CD4-positive, CD25-positive, alpha-beta regulatory T cell (primary cell): ENCODE results near the gene TRIM14. TPM values are rescaled to one million over a fixed set of nuclear protein-coding genes. Genes with fewer than 3 reads are reported as not detected.

Experiments
- ATAC-seq, 2 donors: fragments of 150-1000 bp; cut with Tn5 transposase; one replicate each; pipeline ENCODE4 v1.10.0; 2021; ENCODE audit warnings: low read depth in 2 of 2, moderate number of reproducible peaks in 2 of 2, moderate library complexity in 1 of 2
- DNase-seq, 3 donors: peaks; one replicate each; pipeline versions ENCODE4 v3.0.0 to v3.0.0-alpha.2; 2012 to 2022; ENCODE audit warnings: mixed read lengths in 1 of 3
- H3K27ac ChIP-seq: one replicate; pipeline ENCODE4 v1.7.0; 2013; ENCODE audit warnings: mild to moderate bottlenecking, low read length; ENCODE audit not compliant: insufficient read depth, poor library complexity, severe bottlenecking
- H3K27me3 ChIP-seq: one replicate; pipeline ENCODE4 v1.7.0; 2013; ENCODE audit warnings: low read length; ENCODE audit not compliant: control insufficient read depth, insufficient read depth
- H3K36me3 ChIP-seq: one replicate; pipeline ENCODE4 v1.7.0; 2013; ENCODE audit warnings: mild to moderate bottlenecking, low read length, moderate library complexity; ENCODE audit not compliant: control insufficient read depth, insufficient read depth
- H3K4me1 ChIP-seq: 2 replicates; pipeline ENCODE4 v1.7.0; 2013; ENCODE audit warnings: mild to moderate bottlenecking, low read length; ENCODE audit not compliant: insufficient read depth, control insufficient read depth, poor library complexity, severe bottlenecking
- H3K4me3 ChIP-seq: one replicate; pipeline ENCODE4 v1.7.0; 2013; ENCODE audit warnings: low read depth, mild to moderate bottlenecking, low read length, moderate library complexity
- H3K9me3 ChIP-seq, 2 experiments: 1 replicate in 1 of 2; 2 replicates in 1 of 2; pipeline ENCODE4 v1.7.0; 2013; ENCODE audit warnings: low read length in 2 of 2, mild to moderate bottlenecking in 1 of 2, moderate library complexity in 1 of 2; ENCODE audit not compliant: control insufficient read depth in 2 of 2
- H3K27ac Mint-ChIP-seq, 3 donors: one replicate each; pipeline ENCODE4 v1.8.0; 2020 to 2022; ENCODE audit warnings: mild to moderate bottlenecking in 3 of 3, mixed read lengths in 3 of 3, moderate library complexity in 2 of 3
- H3K27me3 Mint-ChIP-seq: one replicate; pipeline ENCODE4 v1.8.0; 2022; ENCODE audit warnings: mild to moderate bottlenecking, mixed read lengths
- H3K36me3 Mint-ChIP-seq: one replicate; pipeline ENCODE4 v1.8.0; 2020; ENCODE audit warnings: mixed read lengths
- H3K4me1 Mint-ChIP-seq, 4 donors: one replicate each; pipeline ENCODE4 v1.8.0; 2020 to 2022; ENCODE audit warnings: mixed read lengths in 4 of 4, mild to moderate bottlenecking in 1 of 4
- H3K4me3 Mint-ChIP-seq, 4 donors: one replicate each; pipeline ENCODE4 v1.8.0; 2020 to 2022; ENCODE audit warnings: mild to moderate bottlenecking in 4 of 4, mixed read lengths in 4 of 4, moderate library complexity in 3 of 4
- H3K9me3 Mint-ChIP-seq, 7 donors: one replicate each; pipeline ENCODE4 v1.8.0; 2020 to 2022; ENCODE audit warnings: mixed read lengths in 7 of 7, mild to moderate bottlenecking in 3 of 7, moderate library complexity in 2 of 7
- polyA plus RNA-seq, 4 donors: library from polyadenylated mRNA; unstranded; fragments of 300-500 nt; fragmentation: Illumina TruSeq; gene quantifications; one replicate each; pipeline ENCODE4 v1.2.3, GENCODE V29; 2021
- total RNA-seq: library from RNA; stranded (reverse); gene quantifications from one replicate; pipeline ENCODE4 v1.2.3, GENCODE V29; 2022

Gene TRIM14
- total and polyA plus RNA-seq, 5 donors from 2014 or later: 65.2 to 120 (median 81.1) TPM

DNA sequence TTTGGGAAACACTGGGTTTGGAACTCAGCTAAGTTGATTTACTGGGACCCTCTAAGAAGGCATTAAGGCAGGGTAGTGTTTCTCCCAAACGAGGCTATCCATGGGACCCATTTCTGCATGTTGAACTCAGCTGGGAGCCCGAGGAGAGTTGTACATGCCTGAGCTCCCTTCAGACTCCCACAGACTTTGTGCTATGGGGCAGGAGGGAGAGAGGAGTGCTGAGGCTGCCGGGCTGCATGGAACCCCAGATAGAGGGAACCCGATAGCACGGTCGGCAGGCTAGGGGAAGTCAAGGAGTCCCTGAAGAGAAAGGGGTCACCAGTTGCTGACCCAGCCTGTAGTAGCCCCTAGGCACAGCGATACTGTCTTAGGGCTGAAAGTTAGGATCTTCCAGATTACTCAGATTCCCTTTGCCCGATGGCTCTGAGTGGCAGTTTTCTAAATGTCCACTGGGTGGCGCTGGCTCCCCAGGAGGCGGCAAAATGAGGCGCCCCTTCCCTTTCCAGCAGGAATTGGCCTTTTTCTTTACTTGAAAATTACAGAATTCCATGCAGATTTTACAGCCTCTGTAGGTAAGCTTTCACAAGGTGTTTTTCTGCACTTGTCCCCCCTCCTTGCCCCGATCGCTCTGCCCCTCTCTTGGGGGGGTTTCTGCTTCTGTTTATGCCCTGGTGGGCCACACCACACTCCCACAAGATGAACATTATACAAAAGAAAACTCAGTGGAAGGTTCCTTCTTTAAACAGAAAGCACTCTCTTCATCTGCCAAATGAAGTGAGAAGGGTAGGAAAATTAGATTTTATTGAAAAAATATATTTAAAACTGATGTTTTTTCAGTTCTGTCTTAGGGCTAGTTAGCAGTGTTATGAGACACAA lies 44.7 kb downstream of the TRIM14 start:
- DNase-seq (peak; percentile 57 to 63 (median 59)), ATAC-seq (peak in 1 of 2 donors; percentile 25)
- Mint-ChIP-seq H3K4me1 (peaks cover 5 to 51% (median 37%) of the 10 kb centered on the region in 4 donors), H3K27me3 (no peaks in the 10 kb centered on the region), H3K27ac (peak overlapping the region; percentile 94 to 98 (median 96)), H3K36me3 (peaks cover 19% of the 10 kb centered on the region), H3K9me3 (no peaks in the 10 kb centered on the region), H3K4me3 (peak overlapping the region; percentile 36 to 90 (median 76))
- Histone ChIP-seq H3K4me1 (peaks cover 35% of the 10 kb centered on the region), H3K36me3 (peaks cover 9% of the 10 kb centered on the region), H3K27me3 (no peaks in the 10 kb centered on the region), H3K9me3 (no peaks in the 10 kb centered on the region), H3K27ac (peak overlapping the region; percentile 84), H3K4me3 (peak overlapping the region; percentile 18)

DNA sequence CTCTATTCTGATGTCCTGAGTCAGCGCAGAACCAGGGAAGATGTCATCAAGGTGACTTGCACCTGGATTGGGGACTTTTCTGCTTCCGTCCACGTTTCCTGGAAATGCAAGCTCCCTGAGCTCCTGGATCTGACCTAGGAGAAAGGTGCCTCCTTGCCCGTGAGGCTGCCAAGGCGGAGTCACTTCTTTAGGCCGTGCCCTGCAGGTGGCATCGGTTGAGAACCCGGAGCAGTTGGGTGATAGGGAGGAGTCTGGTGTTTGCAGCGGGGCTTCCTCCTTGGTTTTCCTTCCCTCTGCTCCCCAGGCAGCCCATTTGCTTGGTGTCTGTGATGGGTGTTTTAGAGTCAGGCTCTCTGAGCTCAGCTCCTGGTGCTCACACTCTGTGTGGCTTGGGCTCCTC lies 47.3 kb downstream of the TRIM14 start:
- Mint-ChIP-seq H3K27me3 (no peaks in the 10 kb centered on the region), H3K27ac (peak overlapping the region in 1 of 3 donors; percentile 65), H3K4me1 (peaks cover 5 to 43% (median 24%) of the 10 kb centered on the region in 4 donors), H3K36me3 (peaks cover 5% of the 10 kb centered on the region), H3K4me3 (no peak overlapping the region), H3K9me3 (no peaks in the 10 kb centered on the region)
- ATAC-seq: no peak
- Histone ChIP-seq H3K4me3 (no peak overlapping the region), H3K4me1 (peaks cover 28% of the 10 kb centered on the region), H3K9me3 (no peaks in the 10 kb centered on the region), H3K36me3 (no peaks in the 10 kb centered on the region), H3K27me3 (no peaks in the 10 kb centered on the region), H3K27ac (no peak overlapping the region)
- DNase-seq: no peak

DNA sequence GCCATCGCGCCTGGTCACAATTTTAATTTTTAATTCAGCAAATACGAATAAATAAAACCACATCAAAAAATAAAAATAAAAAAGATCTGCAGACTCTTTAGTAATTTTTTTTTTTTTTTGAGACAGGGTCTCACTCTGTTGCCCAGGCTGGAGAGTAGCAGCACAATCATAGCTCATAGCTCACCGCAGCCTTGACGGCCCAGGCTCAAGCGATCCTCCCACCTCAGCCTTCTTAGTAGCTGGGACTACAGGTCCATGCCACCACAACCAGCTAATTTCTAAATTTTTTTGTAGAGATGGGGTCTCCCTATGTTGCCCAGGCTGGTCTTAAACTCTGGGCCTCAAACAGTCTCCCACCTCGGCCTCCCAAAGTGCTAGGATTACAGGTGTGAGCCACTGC lies 48.3 kb downstream of the TRIM14 start:
- Histone ChIP-seq H3K4me1 (peaks cover 18% of the 10 kb centered on the region), H3K4me3 (no peak overlapping the region), H3K9me3 (no peaks in the 10 kb centered on the region), H3K36me3 (no peaks in the 10 kb centered on the region), H3K27me3 (no peaks in the 10 kb centered on the region), H3K27ac (no peak overlapping the region)
- DNase-seq (no peak), ATAC-seq (no peak)
- Mint-ChIP-seq H3K27ac (no peak overlapping the region), H3K27me3 (no peaks in the 10 kb centered on the region), H3K36me3 (peaks cover 8% of the 10 kb centered on the region), H3K9me3 (no peaks in the 10 kb centered on the region), H3K4me3 (no peak overlapping the region), H3K4me1 (peaks cover 5 to 43% (median 19%) of the 10 kb centered on the region in 4 donors)

DNA sequence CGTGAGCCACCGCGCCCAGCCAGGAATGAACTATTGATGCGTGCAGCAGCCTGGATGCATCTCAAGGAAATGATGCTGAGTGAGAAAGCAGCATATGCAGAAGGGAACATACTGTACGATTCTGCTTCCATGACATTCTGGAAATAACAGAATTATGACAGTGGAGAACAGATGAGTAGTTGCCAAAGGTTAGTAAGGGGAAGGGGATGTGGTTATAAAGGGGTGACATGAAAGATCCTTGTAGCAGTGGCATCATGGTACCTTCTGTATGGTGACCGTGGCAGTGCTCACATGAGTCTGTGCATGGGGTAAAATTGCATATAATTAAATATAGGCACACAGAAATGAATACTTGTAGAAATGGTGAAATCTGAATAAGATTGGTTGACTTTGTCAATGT lies 49.5 kb downstream of the TRIM14 start:
- no peak overlapping the region for H3K27ac ChIP-seq
- H3K9me3 ChIP-seq: no peaks in the 10 kb centered on the region
- no peak for DNase-seq
- H3K4me1 ChIP-seq: peaks cover 7% of the 10 kb centered on the region
- Mint-ChIP-seq H3K4me1 (peaks cover 4 to 36% (median 13%) of the 10 kb centered on the region in 4 donors), H3K27ac (no peak overlapping the region), H3K27me3 (no peaks in the 10 kb centered on the region), H3K9me3 (no peaks in the 10 kb centered on the region), H3K36me3 (peaks cover 9% of the 10 kb centered on the region), H3K4me3 (no peak overlapping the region)
- no peaks in the 10 kb centered on the region for H3K36me3 ChIP-seq
- no peak overlapping the region for H3K4me3 ChIP-seq
- no peaks in the 10 kb centered on the region for H3K27me3 ChIP-seq
- no peak for ATAC-seq

DNA sequence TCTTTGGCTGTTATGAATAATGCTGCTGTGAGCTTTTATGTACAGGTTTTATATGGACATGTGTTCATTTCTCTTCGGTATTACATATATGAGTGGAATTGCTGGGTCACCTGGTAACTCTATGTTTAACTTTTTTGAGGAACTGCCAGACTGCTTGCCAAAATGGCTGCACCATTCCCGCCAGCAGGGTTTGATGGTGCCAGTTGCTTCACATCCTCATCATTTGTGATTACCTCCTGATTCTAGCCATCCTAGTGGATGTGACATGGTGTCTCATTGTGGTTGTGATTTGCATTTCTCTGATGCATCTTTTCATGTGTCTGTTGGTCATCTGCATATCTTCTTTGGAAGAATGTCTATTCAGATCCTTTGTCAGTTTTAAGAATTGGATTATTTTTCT lies 51.8 kb downstream of the TRIM14 start:
- Histone ChIP-seq H3K4me1 (no peaks in the 10 kb centered on the region), H3K27me3 (no peaks in the 10 kb centered on the region), H3K27ac (no peak overlapping the region), H3K4me3 (no peak overlapping the region), H3K36me3 (peaks cover 8% of the 10 kb centered on the region), H3K9me3 (no peaks in the 10 kb centered on the region)
- Mint-ChIP-seq H3K4me1 (peaks cover 10 to 41% (median 16%) of the 10 kb centered on the region in 4 donors), H3K27me3 (no peaks in the 10 kb centered on the region), H3K4me3 (no peak overlapping the region), H3K36me3 (peaks cover 17% of the 10 kb centered on the region), H3K9me3 (no peaks in the 10 kb centered on the region), H3K27ac (no peak overlapping the region)
- DNase-seq (no peak), ATAC-seq (no peak)

DNA sequence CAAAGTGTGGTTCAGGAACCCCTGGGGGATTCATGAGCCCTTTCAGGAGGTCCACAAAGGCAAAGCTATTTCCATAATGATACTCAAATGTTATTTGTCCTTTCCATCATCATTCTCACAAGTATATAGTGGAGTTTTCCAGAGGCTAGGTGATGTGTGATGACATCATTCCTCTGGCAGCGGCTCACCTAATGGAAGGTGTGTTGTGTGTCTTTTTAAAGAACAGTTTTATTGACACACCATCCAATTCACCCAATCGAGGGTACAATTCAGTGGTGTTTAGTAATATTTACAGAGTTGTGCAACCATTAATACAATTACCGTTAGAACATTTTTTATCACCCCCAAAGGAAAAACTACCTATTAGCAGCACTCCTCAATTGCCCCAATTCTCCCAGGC lies 52.8 kb downstream of the TRIM14 start:
- peaks cover 10 to 39% (median 17%) of the 10 kb centered on the region in 4 donors for H3K4me1 Mint-ChIP-seq
- no peak overlapping the region for H3K4me3 ChIP-seq
- peaks cover 14% of the 10 kb centered on the region for H3K36me3 ChIP-seq
- H3K27ac Mint-ChIP-seq: no peak overlapping the region
- no peak for DNase-seq
- H3K27me3 ChIP-seq: no peaks in the 10 kb centered on the region
- no peaks in the 10 kb centered on the region for H3K9me3 ChIP-seq
- H3K4me1 ChIP-seq: no peaks in the 10 kb centered on the region
- H3K9me3 Mint-ChIP-seq: no peaks in the 10 kb centered on the region
- H3K27me3 Mint-ChIP-seq: no peaks in the 10 kb centered on the region
- ATAC-seq: no peak
- no peak overlapping the region for H3K27ac ChIP-seq
- peak overlapping the region in 1 of 4 donors; percentile 32 for H3K4me3 Mint-ChIP-seq
- peaks cover 15% of the 10 kb centered on the region for H3K36me3 Mint-ChIP-seq

DNA sequence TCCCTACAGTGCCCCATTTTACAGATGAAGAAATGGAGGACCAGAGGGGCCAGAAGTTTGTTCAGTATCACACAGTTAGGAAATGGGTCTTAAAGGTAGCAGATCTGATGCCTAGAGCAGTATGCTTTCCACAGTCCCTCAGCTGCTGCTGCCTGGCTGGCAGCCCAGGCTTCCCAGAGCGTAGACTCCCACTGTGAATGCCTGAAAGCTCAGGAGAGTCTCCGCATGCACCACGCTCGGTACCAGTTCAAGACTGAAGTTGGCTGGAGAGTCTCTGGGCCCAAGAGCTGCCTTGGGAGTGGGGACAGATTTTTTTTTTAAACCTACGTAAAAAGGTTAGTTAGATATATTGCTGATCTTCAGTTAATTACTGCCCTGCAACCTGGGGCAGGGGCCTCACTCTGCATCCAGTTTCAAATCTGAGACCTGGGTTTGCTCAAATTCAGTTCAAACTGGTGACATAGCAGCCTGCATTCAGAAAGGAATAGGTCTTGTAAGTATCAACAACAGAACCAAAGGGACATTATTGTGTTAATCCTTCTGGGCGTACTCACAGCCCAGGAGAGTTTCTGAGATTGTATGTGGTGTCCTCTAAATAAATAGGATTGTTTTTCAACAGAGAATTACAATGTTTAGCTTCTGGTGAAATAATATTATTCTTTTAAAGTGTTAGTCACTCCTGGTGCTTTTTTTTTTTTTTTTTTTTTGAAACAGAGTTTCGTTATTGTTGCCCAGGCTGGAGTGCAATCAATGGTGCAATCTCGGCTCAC lies 54.2 kb downstream of the TRIM14 start:
- H3K36me3 Mint-ChIP-seq: peaks cover 18% of the 10 kb centered on the region

More for the DNA sequence above, 54.2 kb downstream of the TRIM14 start:
- H3K4me1 Mint-ChIP-seq: peaks cover 12 to 35% (median 17%) of the 10 kb centered on the region in 4 donors
- Histone ChIP-seq H3K27ac (no peak overlapping the region), H3K4me1 (no peaks in the 10 kb centered on the region), H3K27me3 (no peaks in the 10 kb centered on the region), H3K4me3 (no peak overlapping the region), H3K9me3 (no peaks in the 10 kb centered on the region), H3K36me3 (peaks cover 19% of the 10 kb centered on the region)
- ATAC-seq: no peak
- no peaks in the 10 kb centered on the region for H3K27me3 Mint-ChIP-seq
- peak overlapping the region in 1 of 3 donors; percentile 38 for H3K27ac Mint-ChIP-seq
- H3K9me3 Mint-ChIP-seq: no peaks in the 10 kb centered on the region
- no peak overlapping the region for H3K4me3 Mint-ChIP-seq
- DNase-seq: no peak
